HCT116 (cell line): ENCODE data around the gene SYCP3. TPM values are rescaled to one million over a fixed set of nuclear protein-coding genes. Genes with fewer than 3 reads are reported as not detected.

Experiments used
- ATAC-seq: fragments of 200-7000 bp; cut with Tn5 transposase; 2 replicates; pipeline ENCODE4 v1.9.1; 2020; ENCODE audit warnings: mild to moderate bottlenecking, moderate library complexity
- BruUV-seq: library from RNA; stranded (reverse); fragments of 400-500 nt; replicated peaks from 2 replicates; lab custom pipeline; 2021; lab: Mats Ljungman, UMichigan
- CTCF ChIA-PET: fragments of 300-600 bp; sonication (Branson Sonifier 250); formaldehyde crosslinking; loops from one replicate; lab custom pipeline; 2021; ENCODE audit warnings: antibody characterized with exemption; lab: Charles Lee
- POLR2A ChIA-PET: fragments of 300-600, 350-600 bp; sonication (Branson Sonifier 250); formaldehyde crosslinking; loops from one replicate; lab custom pipeline; 2021; ENCODE audit warnings: antibody characterized with exemption; lab: Charles Lee
- RAD21 ChIA-PET, 2 experiments: fragments of 300-600 bp; sonication (Branson Sonifier 250); formaldehyde crosslinking; loops; one replicate each; lab custom pipeline; 2023; ENCODE audit warnings: low total read pairs in 2 of 2; ENCODE audit not compliant: uncharacterized antibody in 2 of 2, unreplicated experiment in 2 of 2, low non-redundant PET in 1 of 2; lab: Charles Lee
- DNase-seq: peaks from one replicate; pipeline ENCODE4 v3.0.0-alpha.2; 2010; ENCODE audit warnings: low read depth, low spot score
- H2AFZ ChIP-seq: fragments of 200-600 bp; shearing (Covaris generic), sonication (generic); 2 replicates; pipeline ENCODE4 v1.6.1; 2017; ENCODE audit warnings: low read depth, mixed run types, mixed read lengths, antibody characterized with exemption, low read length; ENCODE audit not compliant: poor library complexity, severe bottlenecking
- H3K27ac ChIP-seq: 2 replicates; pipeline ENCODE4 v1.5.1; 2012; ENCODE audit warnings: low read depth, low read length
- H3K27me3 ChIP-seq: fragments of 200-600 bp; sonication (generic); 2 replicates; pipeline ENCODE4 v1.6.1; 2016; ENCODE audit warnings: mixed run types, low read length, mixed read lengths; ENCODE audit not compliant: insufficient read depth
- H3K36me3 ChIP-seq, 2 experiments: fragments of 200-500 bp in 1 of 2; fragments of 200-600 bp in 1 of 2; sonication (Bioruptor generic) in 1 of 2; sonication (generic) in 1 of 2; 2 replicates each; pipeline versions ENCODE4 v1.5.1 to v1.6.1; 2014 to 2016; ENCODE audit warnings: low read length in 2 of 2, inconsistent platforms in 1 of 2, mixed read lengths in 1 of 2, mixed run types in 1 of 2; ENCODE audit not compliant: insufficient read depth in 2 of 2, control insufficient read depth in 1 of 2
- H3K4me1 ChIP-seq, 2 experiments: fragments of 200-600 bp in 1 of 2; sonication (generic) in 1 of 2; 2 replicates each; pipeline versions ENCODE4 v1.5.1 to v1.6.1; 2012 to 2017; ENCODE audit warnings: low read length in 2 of 2, inconsistent platforms in 1 of 2, mild to moderate bottlenecking in 1 of 2, mixed read lengths in 1 of 2, mixed run types in 1 of 2, moderate library complexity in 1 of 2; ENCODE audit not compliant: insufficient read depth in 2 of 2, control insufficient read depth in 1 of 2
- H3K4me2 ChIP-seq: fragments of 200-600 bp; sonication (generic); 2 replicates; pipeline ENCODE4 v1.6.1; 2017; ENCODE audit warnings: mixed run types, low read length, mixed read lengths
- H3K4me3 ChIP-seq, 2 experiments: fragments of 200-600 bp in 1 of 2; sonication (generic) in 1 of 2; replicated peaks in 1 of 2; 2 replicates each; pipeline ENCODE4 v1.5.1; 2011 to 2016; ENCODE audit warnings: low read length in 2 of 2, control low read depth in 1 of 2, low read depth in 1 of 2, mild to moderate bottlenecking in 1 of 2, mixed read lengths in 1 of 2, mixed run types in 1 of 2
- H3K79me2 ChIP-seq: fragments of 200-600 bp; sonication (generic); 2 replicates; pipeline ENCODE4 v1.6.1; 2017; ENCODE audit warnings: mild to moderate bottlenecking, mixed run types, low read length, moderate library complexity, mixed read lengths; ENCODE audit not compliant: insufficient read depth
- H3K9ac ChIP-seq: fragments of 200-600 bp; sonication (generic); 2 replicates; pipeline ENCODE4 v1.6.1; 2016; ENCODE audit warnings: low read length, mixed read lengths
- H3K9me2 ChIP-seq: fragments of 200-600 bp; sonication (generic), shearing (Covaris generic); 2 replicates; pipeline ENCODE4 v1.6.1; 2017; ENCODE audit warnings: mixed run types, mild to moderate bottlenecking, moderate library complexity; ENCODE audit not compliant: insufficient read depth
- H3K9me3 ChIP-seq, 2 experiments: fragments of 200-500 bp in 1 of 2; fragments of 200-600 bp in 1 of 2; sonication (Bioruptor generic) in 1 of 2; sonication (generic) in 1 of 2; 2 replicates each; pipeline ENCODE4 v1.6.1; 2014 to 2017; ENCODE audit warnings: low read length in 2 of 2, mixed read lengths in 2 of 2, inconsistent platforms in 1 of 2, low read depth in 1 of 2, mild to moderate bottlenecking in 1 of 2, mixed run types in 1 of 2, moderate library complexity in 1 of 2; ENCODE audit not compliant: control insufficient read depth in 1 of 2, insufficient read depth in 1 of 2
- H4K20me1 ChIP-seq: fragments of 200-600 bp; sonication (generic), shearing (Covaris generic); 2 replicates; pipeline ENCODE4 v1.6.1; 2017; ENCODE audit warnings: mixed run types, mild to moderate bottlenecking, moderate library complexity; ENCODE audit not compliant: insufficient read depth
- ATF3 ChIP-seq: IDR thresholded peaks from 2 replicates; pipeline ENCODE4 v1.6.1; 2012
- CEBPB ChIP-seq: IDR thresholded peaks from 2 replicates; pipeline ENCODE4 v1.6.1; 2012; ENCODE audit warnings: low read depth
- EGR1 ChIP-seq: IDR thresholded peaks from 2 replicates; pipeline ENCODE4 v1.6.1; 2012; ENCODE audit warnings: low read depth
- EZH2 ChIP-seq: fragments of 200-600 bp; sonication (generic); IDR thresholded peaks from 2 replicates; pipeline ENCODE4 v1.6.1; 2017; ENCODE audit warnings: antibody characterized with exemption, mixed run types
- FOSL1 ChIP-seq: IDR thresholded peaks from 2 replicates; pipeline ENCODE4 v1.6.1; 2012; ENCODE audit warnings: low read depth
- JUND ChIP-seq: IDR thresholded peaks from 2 replicates; pipeline ENCODE4 v1.6.1; 2012
- POLR2A ChIP-seq: IDR thresholded peaks from 2 replicates; pipeline ENCODE4 v1.7.0; 2011; ENCODE audit warnings: borderline replicate concordance; ENCODE audit not compliant: insufficient read depth, insufficient read length; ENCODE audit errors: extremely low read depth
- REST ChIP-seq: IDR thresholded peaks from 2 replicates; pipeline ENCODE4 v1.6.1; 2012; ENCODE audit warnings: low read depth
- SIN3A ChIP-seq: IDR thresholded peaks from 2 replicates; pipeline ENCODE4 v1.6.1; 2012; ENCODE audit warnings: low read depth
- SRF ChIP-seq: IDR thresholded peaks from 2 replicates; pipeline ENCODE4 v1.6.1; 2012; ENCODE audit warnings: low read depth
- TCF7L2 ChIP-seq: IDR thresholded peaks from 2 replicates; pipeline ENCODE4 v1.7.0; 2011; ENCODE audit warnings: borderline replicate concordance, inconsistent platforms; ENCODE audit not compliant: insufficient read depth, insufficient read length; ENCODE audit errors: extremely low read depth
- ZFX ChIP-seq: fragments of 450-650 bp; IDR thresholded peaks from 2 replicates; pipeline ENCODE4 v1.6.1; 2017
- ZNF274 ChIP-seq: fragments of 200-500 bp; sonication (Bioruptor generic); IDR thresholded peaks from 2 replicates; pipeline ENCODE4 v1.6.1; 2014; ENCODE audit warnings: mild to moderate bottlenecking, low read depth, low read length, inconsistent platforms
- intact Hi-C: fragments of 100-400 bp; cut with micrococcal nuclease; formaldehyde crosslinking; loops from 2 replicates; pipeline ENCODE4 v1.10.0; 2022
- total RNA-seq: library from RNA; stranded (reverse); gene quantifications from one replicate; pipeline ENCODE4 v1.2.1, GENCODE V29; 2021; ENCODE audit not compliant: unreplicated experiment
- TF ChIP-seq, protein P1 (sequence below): IDR thresholded peaks from 2 replicates; pipeline ENCODE4 v1.6.1; 2012
- TF ChIP-seq, protein P2 (sequence below): IDR thresholded peaks from 2 replicates; pipeline ENCODE4 v1.6.1; 2011; ENCODE audit warnings: mild to moderate bottlenecking, low read length, moderate library complexity; ENCODE audit not compliant: insufficient replicate concordance; ENCODE audit errors: extremely low read depth

SYCP3 gene
- total RNA-seq, 1 experiment from 2014 or later = not detected

GRCh38 chr12:101694297-101694848 is 44.9 kb downstream of the SYCP3 start:
- ChIA-PET CTCF (no interaction called here), RAD21 (no interaction called here), POLR2A (no interaction called here)
- ATAC-seq (no peak), DNase-seq (no peak)
- H3K9ac ChIP-seq = no peak overlapping the region
- no peaks in the 10 kb centered on the region for H3K9me3 ChIP-seq
- intact Hi-C loops = no loop called here
- BruUV-seq = no TSS peak
- peaks cover 8 to 15% of the 10 kb centered on the region in 2 experiments; a peak in 3 of 4 replicates for H3K4me1 ChIP-seq
- no peaks in the 10 kb centered on the region for H3K9me2 ChIP-seq
- H3K4me2 ChIP-seq = no peak overlapping the region
- H3K27ac ChIP-seq = no peak overlapping the region
- no peak overlapping the region for H2AFZ ChIP-seq
- TF ChIP-seq EGR1 (no peak), EZH2 (no peak), SIN3A (no peak)
- TF ChIP-seq, all 23 proteins: peak for 0
- Histone ChIP-seq H4K20me1 (no peaks in the 10 kb centered on the region), H3K27me3 (no peaks in the 10 kb centered on the region), H3K4me3 (no peak overlapping the region), H3K36me3 (no peaks in the 10 kb centered on the region), H3K79me2 (peaks cover 14% of the 10 kb centered on the region)

- CTCF ChIA-PET = no interaction called here
- Histone ChIP-seq H4K20me1 (no peaks in the 10 kb centered on the region), H3K9me2 (no peaks in the 10 kb centered on the region), H3K4me2 (no peak overlapping the region), H3K36me3 (no peaks in the 10 kb centered on the region), H3K9ac (no peak overlapping the region), H3K4me1 (peaks cover 2 to 3% of the 10 kb centered on the region in 2 experiments; a peak in 3 of 4 replicates), H3K79me2 (no peaks in the 10 kb centered on the region), H2AFZ (no peak overlapping the region), H3K27ac (no peak overlapping the region), H3K9me3 (no peaks in the 10 kb centered on the region), H3K4me3 (no peak overlapping the region), H3K27me3 (no peaks in the 10 kb centered on the region)
- ATAC-seq (no peak), DNase-seq (no peak)
- POLR2A ChIA-PET = no interaction called here
- intact Hi-C loops = no loop called here
- RAD21 ChIA-PET = no interaction called here
- no TSS peak for BruUV-seq
- TF ChIP-seq TCF7L2 = no peak
- TF ChIP-seq, protein P1, sequence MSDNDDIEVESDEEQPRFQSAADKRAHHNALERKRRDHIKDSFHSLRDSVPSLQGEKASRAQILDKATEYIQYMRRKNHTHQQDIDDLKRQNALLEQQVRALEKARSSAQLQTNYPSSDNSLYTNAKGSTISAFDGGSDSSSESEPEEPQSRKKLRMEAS = no peak
- TF ChIP-seq ATF3 = no peak
- TF ChIP-seq CEBPB = no peak
- TF ChIP-seq REST = no peak
- TF ChIP-seq, protein P2, sequence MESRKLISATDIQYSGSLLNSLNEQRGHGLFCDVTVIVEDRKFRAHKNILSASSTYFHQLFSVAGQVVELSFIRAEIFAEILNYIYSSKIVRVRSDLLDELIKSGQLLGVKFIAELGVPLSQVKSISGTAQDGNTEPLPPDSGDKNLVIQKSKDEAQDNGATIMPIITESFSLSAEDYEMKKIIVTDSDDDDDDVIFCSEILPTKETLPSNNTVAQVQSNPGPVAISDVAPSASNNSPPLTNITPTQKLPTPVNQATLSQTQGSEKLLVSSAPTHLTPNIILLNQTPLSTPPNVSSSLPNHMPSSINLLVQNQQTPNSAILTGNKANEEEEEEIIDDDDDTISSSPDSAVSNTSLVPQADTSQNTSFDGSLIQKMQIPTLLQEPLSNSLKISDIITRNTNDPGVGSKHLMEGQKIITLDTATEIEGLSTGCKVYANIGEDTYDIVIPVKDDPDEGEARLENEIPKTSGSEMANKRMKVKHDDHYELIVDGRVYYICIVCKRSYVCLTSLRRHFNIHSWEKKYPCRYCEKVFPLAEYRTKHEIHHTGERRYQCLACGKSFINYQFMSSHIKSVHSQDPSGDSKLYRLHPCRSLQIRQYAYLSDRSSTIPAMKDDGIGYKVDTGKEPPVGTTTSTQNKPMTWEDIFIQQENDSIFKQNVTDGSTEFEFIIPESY = no peak
- TF ChIP-seq EGR1 = no peak
- TF ChIP-seq EZH2 = no peak
- TF ChIP-seq SIN3A = no peak
- TF ChIP-seq ZFX = no peak
- no peak for TF ChIP-seq POLR2A
- TF ChIP-seq FOSL1 = no peak
- TF ChIP-seq ZNF274 = no peak
- TF ChIP-seq JUND = no peak
- TF ChIP-seq SRF = no peak
These were observed 47.7 kb downstream of the SYCP3 start for GRCh38 chr12:101691503-101692096.
